Lower lobe of right lung (tissue), 2 donors: Measurements from ENCODE around the gene DDN. TPM values are rescaled to one million over a fixed set of nuclear protein-coding genes. Genes with fewer than 3 reads are reported as not detected.

ENCODE experiments used
- ATAC-seq, 2 donors: fragments of 200-7000 bp; cut with Tn5 transposase; one replicate each; pipeline ENCODE4 v1.9.1; 2020 to 2022; ENCODE audit warnings: mild to moderate bottlenecking in 2 of 2, moderate library complexity in 2 of 2
- DNase-seq: peaks from one replicate; pipeline ENCODE4 v3.0.0-alpha.2; 2020
- H3K27ac ChIP-seq: fragments of 200-600 bp; one replicate; pipeline ENCODE4 v1.8.0; 2022
- H3K27me3 ChIP-seq: fragments of 200-600 bp; one replicate; pipeline ENCODE4 v1.8.0; 2022; ENCODE audit warnings: low read depth
- H3K36me3 ChIP-seq: fragments of 200-600 bp; one replicate; pipeline ENCODE4 v1.8.0; 2022; ENCODE audit warnings: mild to moderate bottlenecking
- H3K4me1 ChIP-seq: fragments of 200-600 bp; one replicate; pipeline ENCODE4 v1.8.0; 2022
- H3K4me3 ChIP-seq: fragments of 200-600 bp; one replicate; pipeline ENCODE4 v1.8.0; 2022; ENCODE audit warnings: mild to moderate bottlenecking
- H3K9me3 ChIP-seq: fragments of 200-600 bp; one replicate; pipeline ENCODE4 v1.8.0; 2022
- intact Hi-C: fragments of 100-400 bp; cut with DNase I; formaldehyde crosslinking; loops from one replicate; pipeline ENCODE4 v1.11.0; 2022
- total RNA-seq: library from RNA; stranded (reverse); fragmentation: NEBNext Ultra II Directional; extraction: Animal tissue kit (Norgen Biotek cat#: 25700); gene quantifications from one replicate; pipeline ENCODE4 v1.2.1, GENCODE V29; 2021
- TF ChIP-seq, protein P1 (sequence below): fragments of 200-600 bp; IDR thresholded peaks from one replicate; pipeline ENCODE4 v1.8.0; 2022; ENCODE audit warnings: antibody characterized with exemption, mild to moderate bottlenecking
- donor health status: DM: no; HTN: yes; CAD: no; lungs with severe emphysema.

DDN gene
- total RNA-seq, 1 donor from 2014 or later: not detected

DNA sequence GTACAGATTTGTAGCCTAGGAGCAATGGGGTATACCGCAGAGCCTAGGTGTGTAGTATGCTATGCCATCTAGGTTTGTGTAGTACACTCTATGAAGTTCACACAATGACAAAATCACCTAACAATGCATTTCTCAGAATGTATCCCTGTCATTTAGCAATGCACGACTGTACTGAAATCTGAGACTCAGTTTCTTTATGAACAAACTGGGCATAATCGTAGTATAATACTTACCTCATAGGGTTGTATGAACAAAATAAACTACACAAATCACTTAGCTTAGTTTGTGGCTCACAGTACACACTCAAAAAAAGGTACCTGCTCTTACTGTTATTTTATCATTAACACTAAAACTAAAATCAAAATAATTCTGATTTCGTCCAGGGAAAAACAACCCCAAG lies 26.3 kb upstream of the DDN start:
- no peaks in the 10 kb centered on the region for H3K4me1 ChIP-seq
- H3K4me3 ChIP-seq: no peak overlapping the region
- TF ChIP-seq, protein P1, sequence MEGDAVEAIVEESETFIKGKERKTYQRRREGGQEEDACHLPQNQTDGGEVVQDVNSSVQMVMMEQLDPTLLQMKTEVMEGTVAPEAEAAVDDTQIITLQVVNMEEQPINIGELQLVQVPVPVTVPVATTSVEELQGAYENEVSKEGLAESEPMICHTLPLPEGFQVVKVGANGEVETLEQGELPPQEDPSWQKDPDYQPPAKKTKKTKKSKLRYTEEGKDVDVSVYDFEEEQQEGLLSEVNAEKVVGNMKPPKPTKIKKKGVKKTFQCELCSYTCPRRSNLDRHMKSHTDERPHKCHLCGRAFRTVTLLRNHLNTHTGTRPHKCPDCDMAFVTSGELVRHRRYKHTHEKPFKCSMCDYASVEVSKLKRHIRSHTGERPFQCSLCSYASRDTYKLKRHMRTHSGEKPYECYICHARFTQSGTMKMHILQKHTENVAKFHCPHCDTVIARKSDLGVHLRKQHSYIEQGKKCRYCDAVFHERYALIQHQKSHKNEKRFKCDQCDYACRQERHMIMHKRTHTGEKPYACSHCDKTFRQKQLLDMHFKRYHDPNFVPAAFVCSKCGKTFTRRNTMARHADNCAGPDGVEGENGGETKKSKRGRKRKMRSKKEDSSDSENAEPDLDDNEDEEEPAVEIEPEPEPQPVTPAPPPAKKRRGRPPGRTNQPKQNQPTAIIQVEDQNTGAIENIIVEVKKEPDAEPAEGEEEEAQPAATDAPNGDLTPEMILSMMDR: no peak
- intact Hi-C loops: no loop called here
- no peaks in the 10 kb centered on the region for H3K27me3 ChIP-seq
- H3K27ac ChIP-seq: no peak overlapping the region
- ATAC-seq (no peak), DNase-seq (no peak)
- no peaks in the 10 kb centered on the region for H3K9me3 ChIP-seq
- peaks cover 96% of the 10 kb centered on the region for H3K36me3 ChIP-seq

DNA sequence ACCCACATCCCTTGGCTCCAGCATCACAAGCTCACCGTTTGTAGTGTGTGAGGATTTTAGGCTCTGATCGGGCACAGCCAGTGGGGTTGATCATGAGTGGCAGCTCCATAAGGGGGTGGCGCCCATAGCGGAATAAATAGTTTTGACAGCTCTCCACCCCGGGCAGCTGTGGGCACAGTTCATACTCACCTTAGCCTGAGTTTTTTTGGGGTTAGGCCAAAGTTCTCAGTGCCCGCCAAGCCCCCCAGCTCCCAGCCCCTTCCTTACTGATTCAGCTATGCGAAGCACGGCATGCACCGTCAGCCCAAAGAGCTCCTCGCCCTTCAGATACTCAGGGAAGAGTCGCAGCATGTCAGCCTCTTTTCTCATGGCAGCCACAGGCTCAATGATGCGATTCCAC lies 25.4 kb upstream of the DDN start:
- ATAC-seq (no peak), DNase-seq (no peak)
- no peaks in the 10 kb centered on the region for H3K9me3 ChIP-seq
- H3K27me3 ChIP-seq: no peaks in the 10 kb centered on the region
- H3K4me3 ChIP-seq: no peak overlapping the region
- peaks cover 1% of the 10 kb centered on the region for H3K4me1 ChIP-seq
- intact Hi-C loops: no loop called here
- H3K27ac ChIP-seq: no peak overlapping the region
- TF ChIP-seq, protein P1: no peak
- H3K36me3 ChIP-seq: peaks cover 89% of the 10 kb centered on the region

DNA sequence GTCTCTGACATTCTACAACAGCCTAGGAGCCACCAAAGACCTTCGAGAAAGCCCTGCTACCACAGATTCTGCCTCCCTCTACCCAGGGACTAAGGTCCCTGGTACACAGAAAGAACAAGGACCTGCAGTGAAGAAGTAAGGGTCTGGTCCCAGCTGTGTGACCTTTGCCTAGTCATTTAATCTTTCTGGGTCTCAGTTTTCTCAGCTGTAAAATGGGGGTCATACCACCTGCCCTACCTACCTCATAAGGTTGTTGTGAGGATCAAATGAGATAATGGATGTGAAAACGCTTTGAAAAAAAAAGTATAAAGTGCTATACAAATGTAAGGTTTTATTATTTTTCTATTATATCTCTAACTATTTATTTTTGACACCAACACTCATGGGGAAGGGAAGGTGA lies 24.6 kb upstream of the DDN start:
- TF ChIP-seq, protein P1: no peak
- H3K4me1 ChIP-seq: peaks cover 4% of the 10 kb centered on the region
- H3K27me3 ChIP-seq: no peaks in the 10 kb centered on the region
- no peak overlapping the region for H3K27ac ChIP-seq
- H3K36me3 ChIP-seq: peaks cover 82% of the 10 kb centered on the region
- H3K4me3 ChIP-seq: no peak overlapping the region
- no peaks in the 10 kb centered on the region for H3K9me3 ChIP-seq
- ATAC-seq (no peak), DNase-seq (no peak)
- intact Hi-C loops: no loop called here

DNA sequence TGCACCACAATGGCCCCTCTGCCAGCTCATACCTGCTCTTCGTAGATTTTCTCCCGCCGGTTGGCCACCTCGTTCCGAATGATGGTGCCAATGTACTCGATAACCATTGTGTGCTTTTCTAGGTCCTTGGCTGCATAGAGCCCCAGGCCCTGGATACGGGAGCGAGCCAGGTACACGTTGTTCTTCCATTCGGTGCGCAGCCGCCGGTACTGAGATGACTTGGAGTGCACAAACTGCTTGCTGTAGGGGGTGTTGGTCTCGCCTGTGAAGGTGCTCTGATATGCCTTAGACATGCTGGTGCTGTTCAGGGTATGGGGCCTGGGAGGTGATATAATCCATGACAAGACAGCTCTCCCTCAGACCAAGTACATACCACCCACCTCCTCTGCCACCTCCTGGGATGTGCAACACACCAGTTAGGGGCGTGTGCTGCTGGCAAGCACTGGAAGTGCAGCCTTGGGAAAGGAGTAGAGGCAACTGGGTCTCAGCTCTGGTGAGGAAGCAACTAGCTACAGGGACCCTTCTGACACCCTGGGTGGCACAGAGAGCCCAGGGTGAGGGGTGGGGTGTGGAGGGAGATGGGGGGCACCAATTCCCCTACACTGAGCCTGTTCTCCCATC lies 23.5 kb upstream of the DDN start:
- intact Hi-C loops: no loop called here
- no peak for ATAC-seq
- TF ChIP-seq, protein P1: no peak
- Histone ChIP-seq H3K27ac (no peak overlapping the region), H3K4me1 (peaks cover 8% of the 10 kb centered on the region), H3K36me3 (peaks cover 70% of the 10 kb centered on the region), H3K4me3 (no peak overlapping the region), H3K27me3 (no peaks in the 10 kb centered on the region), H3K9me3 (no peaks in the 10 kb centered on the region)
- no peak for DNase-seq

DNA sequence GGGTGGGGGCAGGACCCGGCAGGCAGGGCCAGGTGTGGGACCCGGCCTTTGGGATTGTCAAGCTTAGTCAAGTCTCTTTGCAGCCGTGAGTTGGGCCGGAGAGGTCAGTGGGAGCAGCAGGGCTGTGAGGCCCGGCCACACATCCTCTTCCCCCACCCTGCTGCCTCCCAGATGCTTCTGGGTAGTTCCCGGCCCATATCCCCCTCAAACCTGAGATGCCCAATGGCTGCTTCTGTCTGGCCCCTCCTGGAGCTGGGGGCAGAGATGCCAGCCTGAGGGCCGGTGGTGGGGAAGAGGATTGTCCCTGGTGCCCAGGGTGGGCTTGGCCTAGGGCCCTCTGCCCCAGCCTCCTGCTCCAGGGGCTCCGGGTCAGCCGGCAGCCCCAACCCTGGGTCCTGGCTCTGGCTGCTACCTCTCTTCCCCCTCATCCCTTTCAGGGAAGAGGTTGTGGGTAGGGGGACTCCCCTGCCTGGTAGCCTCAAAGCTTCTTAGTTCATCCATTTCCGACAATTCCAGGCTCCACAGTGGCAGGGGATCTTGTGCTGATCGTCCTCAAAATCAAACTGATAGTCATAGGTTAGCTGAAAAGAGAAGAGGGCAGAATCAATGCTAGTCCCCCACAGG lies 22.2 kb upstream of the DDN start:
- TF ChIP-seq, protein P1: no peak
- H3K4me1 ChIP-seq: peaks cover 17% of the 10 kb centered on the region
- intact Hi-C loops: no loop called here
- H3K27ac ChIP-seq: no peak overlapping the region
- H3K9me3 ChIP-seq: no peaks in the 10 kb centered on the region
- ATAC-seq (no peak), DNase-seq (no peak)
- H3K4me3 ChIP-seq: no peak overlapping the region
- H3K27me3 ChIP-seq: no peaks in the 10 kb centered on the region
- peaks cover 57% of the 10 kb centered on the region for H3K36me3 ChIP-seq
